Body of pancreas (tissue), 4 donors: ENCODE measurements around the gene IFIH1. TPM values are rescaled to one million over a fixed set of nuclear protein-coding genes. Genes with fewer than 3 reads are reported as not detected.

Source experiments
- ATAC-seq: fragments of 150-250 bp; one replicate; pipeline ENCODE4 v1.9.1; 2016
- DNase-seq, 4 donors: peaks; one replicate each; pipeline ENCODE4 v3.0.0-alpha.2; 2019
- H3K27ac ChIP-seq, 4 donors: fragments of 200-600 bp; sonication (generic); 1 replicate in 3 of 4; 2 replicates in 1 of 4; pipeline versions ENCODE4 v1.5.1 to v1.6.1; 2016 to 2019; ENCODE audit warnings: mild to moderate bottlenecking in 1 of 4, mixed read lengths in 1 of 4, moderate library complexity in 1 of 4
- H3K27me3 ChIP-seq, 2 donors: fragments of 200-600 bp; sonication (generic); one replicate each; pipeline ENCODE4 v1.6.0; 2016; ENCODE audit warnings: mild to moderate bottlenecking in 1 of 2
- H3K36me3 ChIP-seq, 2 donors: fragments of 200-600 bp; sonication (generic); replicated peaks in 1 of 2; 2 replicates each; pipeline ENCODE4 v1.5.1; 2016; ENCODE audit warnings: low read depth in 2 of 2; ENCODE audit not compliant: insufficient read depth in 1 of 2
- H3K4me1 ChIP-seq: fragments of 200-600 bp; sonication (generic); one replicate; pipeline ENCODE4 v1.6.0; 2016
- H3K4me3 ChIP-seq, 2 donors: fragments of 200-600 bp; sonication (generic); 1 replicate in 1 of 2; 2 replicates in 1 of 2; pipeline ENCODE4 v1.5.1; 2016 to 2019
- H3K9me3 ChIP-seq, 3 donors: fragments of 200-600 bp; sonication (generic); 1 replicate in 2 of 3; 2 replicates in 1 of 3; pipeline ENCODE4 v1.5.1; 2016
- CTCF ChIP-seq, 7 experiments: fragments of 450-650 bp in 4 of 7; fragments of 200-600 bp in 3 of 7; sonication (generic) in 3 of 7; IDR thresholded peaks; one replicate each; pipeline ENCODE4 v1.5.1; 2016 to 2019; ENCODE audit warnings: antibody characterized with exemption in 7 of 7
- POLR2A ChIP-seq, 3 donors: fragments of 450-650 bp; IDR thresholded peaks; one replicate each; pipeline ENCODE4 v1.6.1; 2016; ENCODE audit warnings: antibody characterized with exemption in 3 of 3, mild to moderate bottlenecking in 2 of 3
- WGBS, 2 donors: methylation state at CpG; one replicate each; pipeline ENCODE4 v1.1.5; 2017; 5-methylcytosine and 5-hydroxymethylcytosine counted together
- intact Hi-C: fragments of 100-400 bp; cut with DNase I; formaldehyde crosslinking; loops from one replicate; pipeline ENCODE4 v1.15.1; 2023
- total RNA-seq, 2 donors: library from RNA; depleted of rRNA; stranded (reverse); fragments of >200 nt; gene quantifications; one replicate each; pipeline ENCODE4 v1.1.0, GENCODE V29; 2016

The IFIH1 gene
- total RNA-seq, 2 donors from 2014 or later, result 12.5 to 13.2 TPM

DNA sequence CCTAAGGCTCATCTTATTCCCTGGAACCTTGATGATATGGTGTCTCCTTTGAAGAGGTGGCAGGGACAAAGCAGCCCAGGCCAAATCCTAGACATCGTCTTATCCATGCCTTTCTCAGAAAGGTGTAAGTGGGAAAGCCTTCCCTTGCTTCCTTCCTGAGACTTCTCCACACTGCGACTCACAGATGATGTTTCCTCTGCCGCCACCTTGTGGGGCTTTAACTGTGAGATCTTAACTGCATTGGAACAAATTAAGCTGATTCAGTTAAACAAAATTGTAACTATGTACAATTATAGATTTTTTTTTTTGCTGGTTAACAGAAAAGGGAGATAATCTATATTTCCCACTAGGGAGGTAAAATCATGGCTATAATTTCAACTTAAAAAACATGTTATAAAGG, 15.5 kb upstream of the IFIH1 start:
- peak in 4 of 7 experiments; percentile 20 to 40 (median 26) for TF ChIP-seq CTCF (IDR thresholded peaks at IDR 0.05)
- TF ChIP-seq POLR2A (IDR thresholded peaks at IDR 0.05), result no peak
- Histone ChIP-seq H3K4me3 (no peak overlapping the region), H3K36me3 (no peaks in the 10 kb centered on the region), H3K27ac (no peak overlapping the region), H3K4me1 (no peaks in the 10 kb centered on the region), H3K27me3 (no peaks in the 10 kb centered on the region), H3K9me3 (no peaks in the 10 kb centered on the region)
- WGBS, 2 donors, result 45 to 63% methylated on average over 3 of the region's 3 CpGs
- DNase-seq (peak in 3 of 4 donors; percentile 14 to 47 (median 21)), ATAC-seq (no peak)
- intact Hi-C loops, result no loop called here

- no peak for TF ChIP-seq POLR2A (IDR thresholded peaks at IDR 0.05)
- intact Hi-C loops, result no loop called here
- H3K4me1 ChIP-seq, result no peaks in the 10 kb centered on the region
Observed at GRCh38 chr2:162330881-162331280, 12.4 kb upstream of the IFIH1 start.

DNA sequence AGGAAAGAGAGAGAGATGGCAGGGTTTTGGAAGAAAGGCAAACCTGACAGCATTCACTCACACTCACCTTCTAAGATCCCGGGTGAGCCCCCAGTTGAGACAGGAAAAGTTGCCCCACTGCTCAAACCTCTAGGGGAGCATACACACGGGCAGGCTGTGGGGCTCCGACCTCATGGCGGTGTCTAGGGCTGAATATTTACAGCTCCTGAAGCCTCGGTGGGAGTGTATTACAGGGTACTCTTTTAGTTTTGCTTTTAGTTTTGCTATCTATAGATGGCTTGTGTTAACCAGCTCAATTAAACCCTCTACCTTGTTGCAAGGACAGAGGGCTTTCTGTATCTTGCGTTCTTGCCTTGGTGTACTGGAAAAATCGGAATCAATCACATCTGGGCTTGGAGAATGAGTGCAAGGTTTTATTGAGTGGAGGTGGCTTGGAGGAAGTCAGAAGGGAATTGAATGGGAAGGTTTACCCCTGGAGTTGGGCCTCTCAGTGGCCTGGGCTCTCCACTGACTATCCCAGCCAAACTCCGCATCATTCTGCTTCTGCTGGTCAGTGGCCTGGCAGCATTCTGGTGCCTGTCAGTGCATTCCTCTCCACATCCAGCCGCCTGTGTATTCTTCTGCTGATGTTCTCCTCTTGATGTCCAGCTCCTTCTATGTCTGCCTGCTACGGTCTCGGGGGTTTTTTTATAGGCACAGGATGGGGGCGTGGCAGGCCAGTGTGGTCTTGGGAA, 10.1 kb upstream of the IFIH1 start:
- ATAC-seq, result no peak
- no peak for DNase-seq
- intact Hi-C loops, result no loop called here
- H3K36me3 ChIP-seq, result no peaks in the 10 kb centered on the region
- no peaks in the 10 kb centered on the region for H3K9me3 ChIP-seq
- no peak overlapping the region for H3K4me3 ChIP-seq
- no peaks in the 10 kb centered on the region for H3K4me1 ChIP-seq
- H3K27ac ChIP-seq, result no peak overlapping the region
- H3K27me3 ChIP-seq, result no peaks in the 10 kb centered on the region
- TF ChIP-seq POLR2A (IDR thresholded peaks at IDR 0.05) (no peak), CTCF (IDR thresholded peaks at IDR 0.05) (no peak)
- WGBS, 2 donors, result 89 to 95% methylated on average over 12 of the region's 12 CpGs

More at GRCh38 chr2:162330881-162331280, 12.4 kb upstream of the IFIH1 start:
- ATAC-seq (no peak), DNase-seq (no peak)
- H3K36me3 ChIP-seq, result no peaks in the 10 kb centered on the region
- no peak overlapping the region for H3K4me3 ChIP-seq
- H3K27ac ChIP-seq, result no peak overlapping the region
- no peaks in the 10 kb centered on the region for H3K27me3 ChIP-seq
- no peaks in the 10 kb centered on the region for H3K9me3 ChIP-seq
- 95 to 97% methylated on average over 1 of the region's 1 CpG for WGBS, 2 donors

- no peak for DNase-seq
- Histone ChIP-seq H3K9me3 (no peaks in the 10 kb centered on the region), H3K4me3 (no peak overlapping the region), H3K27me3 (no peaks in the 10 kb centered on the region), H3K27ac (no peak overlapping the region), H3K36me3 (no peaks in the 10 kb centered on the region), H3K4me1 (no peaks in the 10 kb centered on the region)
- TF ChIP-seq POLR2A (IDR thresholded peaks at IDR 0.05) (no peak), CTCF (IDR thresholded peaks at IDR 0.05) (no peak)
- intact Hi-C loops, result no loop called here
- no peak for ATAC-seq
- 93 to 96% methylated on average over 15 of the region's 15 CpGs for WGBS, 2 donors
Observed at GRCh38 chr2:162327806-162328205, 9.3 kb upstream of the IFIH1 start.

DNA sequence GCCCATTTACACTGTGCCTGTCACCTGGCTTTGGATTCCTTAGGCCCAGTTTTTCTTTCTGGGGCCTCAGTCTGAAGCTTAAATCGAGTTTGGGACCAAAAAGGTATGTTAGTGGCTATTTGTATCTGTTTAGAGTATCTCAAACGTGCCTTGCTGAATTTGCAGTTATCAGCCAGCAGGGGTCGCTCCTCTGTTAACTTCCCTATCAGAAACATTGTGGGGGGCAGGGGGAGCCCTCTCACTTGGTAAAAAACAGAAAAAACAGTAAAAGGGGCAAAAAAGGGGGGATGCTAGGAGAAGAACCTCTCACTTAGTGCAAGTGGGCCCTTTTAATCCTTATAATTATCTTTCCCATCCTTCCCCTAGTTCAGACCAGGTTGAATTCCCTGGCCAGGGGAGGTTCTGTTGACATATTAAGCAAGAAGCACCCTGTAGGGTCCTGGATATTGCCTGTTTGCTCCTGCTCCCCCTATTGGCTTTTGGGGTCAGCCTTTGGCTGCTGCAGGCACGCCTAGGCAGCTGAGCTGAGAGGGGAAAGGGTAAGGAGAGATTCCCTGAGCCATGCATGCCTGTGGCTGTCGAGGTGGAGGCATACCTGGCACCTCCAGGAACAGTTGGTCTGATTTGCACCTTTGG, 8.8 kb upstream of the IFIH1 start:
- H3K27ac ChIP-seq, result no peak overlapping the region
- 61 to 67% methylated on average over 5 of the region's 5 CpGs for WGBS, 2 donors
- no peak for ATAC-seq
- no peak for DNase-seq
- no peak overlapping the region for H3K4me3 ChIP-seq
- no peaks in the 10 kb centered on the region for H3K4me1 ChIP-seq
- H3K27me3 ChIP-seq, result no peaks in the 10 kb centered on the region
- H3K36me3 ChIP-seq, result no peaks in the 10 kb centered on the region
- peak in 6 of 7 experiments; percentile 7 to 32 (median 30) for TF ChIP-seq CTCF (IDR thresholded peaks at IDR 0.05)
- no peak for TF ChIP-seq POLR2A (IDR thresholded peaks at IDR 0.05)
- intact Hi-C loops, result no loop called here
- H3K9me3 ChIP-seq, result no peaks in the 10 kb centered on the region
